Caco-2 (cell line): ENCODE data around the gene PPIP5K1. TPM values are rescaled to one million over a fixed set of nuclear protein-coding genes. Genes with fewer than 3 reads are reported as not detected.

Experiments used
- BruUV-seq: library from RNA; stranded (reverse); fragments of 400-500 nt; replicated peaks from 2 replicates; lab custom pipeline; 2021; lab: Mats Ljungman, UMichigan
- CTCF ChIA-PET: fragments of 300-600 bp; sonication (Branson Sonifier 250); formaldehyde crosslinking; loops from one replicate; lab custom pipeline; 2022; ENCODE audit warnings: antibody characterized with exemption; lab: Charles Lee
- POLR2A ChIA-PET: fragments of 300-600 bp; sonication (Branson Sonifier 250); formaldehyde crosslinking; loops from one replicate; lab custom pipeline; 2022; ENCODE audit warnings: antibody characterized with exemption; lab: Charles Lee
- DNase-seq, 2 experiments: peaks; one replicate each; pipeline versions ENCODE4 v3.0.0 to v3.0.0-alpha.2; 2020 to 2022
- H3K27me3 ChIP-seq: replicated peaks from 2 replicates; pipeline ENCODE4 v1.6.0; 2011; ENCODE audit warnings: low read length; ENCODE audit not compliant: control insufficient read depth, insufficient read depth
- H3K36me3 ChIP-seq: 2 replicates; pipeline ENCODE4 v1.5.1; 2011; ENCODE audit warnings: low read length; ENCODE audit not compliant: control insufficient read depth, insufficient read depth
- H3K4me1 ChIP-seq: fragments of 250-450 bp; sonication (Bioruptor Pico); 2 replicates; pipeline ENCODE4 v1.5.1; 2020; ENCODE audit warnings: mild to moderate bottlenecking
- H3K4me3 ChIP-seq: 2 replicates; pipeline ENCODE4 v1.5.1; 2011; ENCODE audit warnings: low read depth, mild to moderate bottlenecking, control low read depth, low read length
- H3K9me3 ChIP-seq: fragments of 250-450 bp; sonication (Bioruptor Pico); 2 replicates; pipeline ENCODE4 v1.5.1; 2020; ENCODE audit warnings: mild to moderate bottlenecking, moderate library complexity
- H3K27ac Mint-ChIP-seq: one replicate; pipeline ENCODE4 v1.8.0; 2022; ENCODE audit warnings: mixed read lengths; ENCODE audit not compliant: unreplicated experiment
- H3K27me3 Mint-ChIP-seq: one replicate; pipeline ENCODE4 v1.8.0; 2022; ENCODE audit warnings: mixed read lengths; ENCODE audit not compliant: insufficient read depth, unreplicated experiment
- H3K36me3 Mint-ChIP-seq: one replicate; pipeline ENCODE4 v1.8.0; 2022; ENCODE audit warnings: mild to moderate bottlenecking, mixed read lengths; ENCODE audit not compliant: insufficient read depth, unreplicated experiment
- H3K4me1 Mint-ChIP-seq: one replicate; pipeline ENCODE4 v1.8.0; 2022; ENCODE audit warnings: low read depth, mixed read lengths; ENCODE audit not compliant: unreplicated experiment
- H3K4me3 Mint-ChIP-seq: one replicate; pipeline ENCODE4 v1.8.0; 2022; ENCODE audit warnings: mild to moderate bottlenecking, moderate library complexity, mixed read lengths; ENCODE audit not compliant: unreplicated experiment
- H3K9me3 Mint-ChIP-seq: one replicate; pipeline ENCODE4 v1.8.0; 2022; ENCODE audit warnings: mixed read lengths; ENCODE audit not compliant: unreplicated experiment
- CTCF ChIP-seq, 2 experiments: fragments of 200-600 bp in 1 of 2; IDR thresholded peaks; 1 replicate in 1 of 2; 2 replicates in 1 of 2; pipeline versions ENCODE4 v1.5.1 to v1.8.0; 2011 to 2022; ENCODE audit warnings: antibody characterized with exemption in 1 of 2, control low read depth in 1 of 2, inconsistent platforms in 1 of 2, low read depth in 1 of 2, low read length in 1 of 2, mild to moderate bottlenecking in 1 of 2, moderate library complexity in 1 of 2; ENCODE audit not compliant: insufficient read depth in 1 of 2, severe bottlenecking in 1 of 2, unreplicated experiment in 1 of 2
- intact Hi-C: fragments of 100-400 bp; cut with micrococcal nuclease; formaldehyde crosslinking; loops from one replicate; pipeline ENCODE4 v1.10.0; 2022; ENCODE audit not compliant: unreplicated experiment
- total RNA-seq: library from RNA; stranded (reverse); gene quantifications from 2 replicates; pipeline ENCODE4 v1.2.3, GENCODE V29; 2022

Gene PPIP5K1
- total RNA-seq, 1 experiment from 2014 or later = 36.3 TPM

GRCh38 chr15:43528542-43529007 is 61.4 kb downstream of the PPIP5K1 start:
- H3K4me1 Mint-ChIP-seq = no peaks in the 10 kb centered on the region
- Histone ChIP-seq H3K27me3 (no peaks in the 10 kb centered on the region), H3K36me3 (no peaks in the 10 kb centered on the region), H3K4me1 (no peaks in the 10 kb centered on the region), H3K4me3 (no peak overlapping the region), H3K9me3 (no peaks in the 10 kb centered on the region)
- intact Hi-C loops = no loop called here
- POLR2A ChIA-PET = no interaction called here
- BruUV-seq = no TSS peak
- no peaks in the 10 kb centered on the region for H3K9me3 Mint-ChIP-seq
- no peak for DNase-seq
- H3K27me3 Mint-ChIP-seq = peaks cover 3% of the 10 kb centered on the region
- CTCF ChIA-PET = no interaction called here
- peaks cover 5% of the 10 kb centered on the region for H3K36me3 Mint-ChIP-seq
- no peak overlapping the region for H3K27ac Mint-ChIP-seq
- no peak overlapping the region for H3K4me3 Mint-ChIP-seq
- TF ChIP-seq CTCF (IDR thresholded peaks at IDR 0.05; ENCODE audit: insufficient read depth in 1 of 2, low read depth in 1 of 2, low read length in 1 of 2, severe bottlenecking in 1 of 2, unreplicated experiment in 1 of 2) = no peak

- ChIA-PET POLR2A (no interaction called here), CTCF (interaction anchor here (0.9 kb wide), 1 partner anchor 14 kb away, joined by 3 read pairs; no protein-coding TSS in a partner anchor)
- intact Hi-C loops = no loop called here
- no peaks in the 10 kb centered on the region for H3K4me1 ChIP-seq
- H3K36me3 ChIP-seq = no peaks in the 10 kb centered on the region
- H3K27ac Mint-ChIP-seq = no peak overlapping the region
- no peak overlapping the region for H3K4me3 ChIP-seq
- peaks cover 5% of the 10 kb centered on the region for H3K36me3 Mint-ChIP-seq
- no peaks in the 10 kb centered on the region for H3K9me3 ChIP-seq
- no peak for TF ChIP-seq CTCF (IDR thresholded peaks at IDR 0.05; ENCODE audit: insufficient read depth in 1 of 2, low read depth in 1 of 2, low read length in 1 of 2, severe bottlenecking in 1 of 2, unreplicated experiment in 1 of 2)
- DNase-seq = no peak
- H3K4me1 Mint-ChIP-seq = no peaks in the 10 kb centered on the region
- H3K27me3 ChIP-seq = no peaks in the 10 kb centered on the region
- H3K9me3 Mint-ChIP-seq = no peaks in the 10 kb centered on the region
- peaks cover 6% of the 10 kb centered on the region for H3K27me3 Mint-ChIP-seq
- BruUV-seq = no TSS peak
- no peak overlapping the region for H3K4me3 Mint-ChIP-seq
Observed at GRCh38 chr15:43527802-43528541, 62.0 kb downstream of the PPIP5K1 start.

GRCh38 chr15:43527016-43527801 is 62.8 kb downstream of the PPIP5K1 start:
- no peak overlapping the region for H3K4me3 ChIP-seq
- Mint-ChIP-seq H3K27me3 (peaks cover 11% of the 10 kb centered on the region), H3K4me3 (no peak overlapping the region), H3K4me1 (no peaks in the 10 kb centered on the region), H3K9me3 (no peaks in the 10 kb centered on the region), H3K27ac (no peak overlapping the region), H3K36me3 (peaks cover 5% of the 10 kb centered on the region)
- H3K9me3 ChIP-seq = no peaks in the 10 kb centered on the region
- no TSS peak for BruUV-seq
- no peaks in the 10 kb centered on the region for H3K4me1 ChIP-seq
- CTCF ChIA-PET = interaction anchor here (0.9 to 1.3 kb wide), 2 partner anchors 13 kb away, joined by 3 read pairs; no protein-coding TSS in a partner anchor
- no peak for TF ChIP-seq CTCF (IDR thresholded peaks at IDR 0.05; ENCODE audit: insufficient read depth in 1 of 2, low read depth in 1 of 2, low read length in 1 of 2, severe bottlenecking in 1 of 2, unreplicated experiment in 1 of 2)
- no peaks in the 10 kb centered on the region for H3K36me3 ChIP-seq
- intact Hi-C loops = no loop called here
- POLR2A ChIA-PET = no interaction called here
- no peak for DNase-seq
- H3K27me3 ChIP-seq = no peaks in the 10 kb centered on the region
